NT2/D1 (cell line): ENCODE measurements around the gene XIRP2.
"Not testable (repeated sequence)": the region's sequence is repeated elsewhere in the genome, so short reads cannot be mapped to it uniquely, and the experiment has no call there.

Experiments
- DNase-seq: peaks from one replicate; pipeline ENCODE4 v3.0.0-alpha.2; 2011; ENCODE audit warnings: low read depth, low spot score
- H3K27me3 ChIP-seq: 2 replicates; pipeline ENCODE4 v1.6.0; 2011; ENCODE audit warnings: mild to moderate bottlenecking; ENCODE audit not compliant: insufficient read length, insufficient read depth
- H3K36me3 ChIP-seq: 2 replicates; pipeline ENCODE4 v1.6.1; 2011; ENCODE audit warnings: mild to moderate bottlenecking, low read length, mixed read lengths; ENCODE audit not compliant: insufficient read depth, insufficient read length
- H3K4me1 ChIP-seq: 2 replicates; pipeline ENCODE4 v1.5.1; 2011; ENCODE audit not compliant: insufficient read depth, insufficient read length
- H3K4me3 ChIP-seq: 2 replicates; pipeline ENCODE4 v1.5.1; 2011; ENCODE audit warnings: low read depth; ENCODE audit not compliant: insufficient read length
- H3K9ac ChIP-seq: 2 replicates; pipeline ENCODE4 v1.6.0; 2011; ENCODE audit warnings: low read depth; ENCODE audit not compliant: insufficient read length
- H3K9me3 ChIP-seq: 2 replicates; pipeline ENCODE4 v1.5.1; 2011; ENCODE audit warnings: mild to moderate bottlenecking, low read length; ENCODE audit not compliant: insufficient read depth
- SUZ12 ChIP-seq: IDR thresholded peaks from 2 replicates; pipeline ENCODE4 v1.6.1; 2011; ENCODE audit not compliant: insufficient read length, insufficient read depth; ENCODE audit errors: extremely low read depth
- YY1 ChIP-seq: IDR thresholded peaks from 2 replicates; pipeline ENCODE4 v1.6.1; 2011; ENCODE audit not compliant: insufficient read length, insufficient read depth
- ZNF274 ChIP-seq: IDR thresholded peaks from 2 replicates; pipeline ENCODE4 v1.6.1; 2011; ENCODE audit warnings: mild to moderate bottlenecking, low read depth, low read length

XIRP2 gene

GRCh38 chr2:167059173-167059572 lies 170.9 kb downstream of the XIRP2 start:
- no peak overlapping the region for H3K4me3 ChIP-seq
- no peaks in the 10 kb centered on the region for H3K27me3 ChIP-seq
- H3K36me3 ChIP-seq, result no peaks in the 10 kb centered on the region
- no peak overlapping the region for H3K9ac ChIP-seq
- H3K4me1 ChIP-seq, result no peaks in the 10 kb centered on the region
- no peaks in the 10 kb centered on the region for H3K9me3 ChIP-seq
- no peak for DNase-seq
- TF ChIP-seq SUZ12, result no peak
- no peak for TF ChIP-seq ZNF274
- no peak for TF ChIP-seq YY1

GRCh38 chr2:167069855-167070254 lies 181.6 kb downstream of the XIRP2 start:
- Histone ChIP-seq H3K27me3 (no peaks in the 10 kb centered on the region), H3K9ac (no peak overlapping the region), H3K4me1 (no peaks in the 10 kb centered on the region), H3K9me3 (no peaks in the 10 kb centered on the region), H3K4me3 (no peak overlapping the region), H3K36me3 (no peaks in the 10 kb centered on the region)
- DNase-seq, result no peak
- TF ChIP-seq YY1 (no peak), SUZ12 (no peak), ZNF274 (no peak)

- not testable (repeated sequence) for H3K9ac ChIP-seq, DNase-seq, H3K36me3 ChIP-seq, H3K9me3 ChIP-seq, H3K4me3 ChIP-seq, H3K4me1 ChIP-seq, H3K27me3 ChIP-seq
Observed at GRCh38 chr2:167075708-167076107, 187.4 kb downstream of the XIRP2 start.

GRCh38 chr2:167098931-167099330 lies 210.7 kb downstream of the XIRP2 start:
- not testable (repeated sequence) for H3K9ac ChIP-seq, DNase-seq, H3K36me3 ChIP-seq, H3K4me3 ChIP-seq, H3K4me1 ChIP-seq, H3K27me3 ChIP-seq, H3K9me3 ChIP-seq

- no peaks in the 10 kb centered on the region for H3K36me3 ChIP-seq
- no peaks in the 10 kb centered on the region for H3K9me3 ChIP-seq
- no peaks in the 10 kb centered on the region for H3K4me1 ChIP-seq
- DNase-seq, result no peak
- no peaks in the 10 kb centered on the region for H3K27me3 ChIP-seq
- H3K4me3 ChIP-seq, result no peak overlapping the region
- no peak overlapping the region for H3K9ac ChIP-seq
- TF ChIP-seq ZNF274, result no peak
- no peak for TF ChIP-seq YY1
- no peak for TF ChIP-seq SUZ12
Observed at GRCh38 chr2:167100506-167100905, 212.2 kb downstream of the XIRP2 start.

GRCh38 chr2:167103028-167103756 lies 214.9 kb downstream of the XIRP2 start:
- DNase-seq, result no peak
- Histone ChIP-seq H3K27me3 (no peaks in the 10 kb centered on the region), H3K4me1 (no peaks in the 10 kb centered on the region), H3K9ac (no peak overlapping the region), H3K9me3 (no peaks in the 10 kb centered on the region), H3K4me3 (no peak overlapping the region), H3K36me3 (no peaks in the 10 kb centered on the region)
- TF ChIP-seq ZNF274 (no peak), YY1 (no peak), SUZ12 (no peak)

GRCh38 chr2:167103757-167104133 lies 215.5 kb downstream of the XIRP2 start:
- no peak for TF ChIP-seq YY1
- TF ChIP-seq ZNF274, result no peak
- TF ChIP-seq SUZ12, result no peak
- no peak overlapping the region for H3K4me3 ChIP-seq

GRCh38 chr2:167104691-167105090 lies 216.4 kb downstream of the XIRP2 start:
- Histone ChIP-seq H3K36me3 (no peaks in the 10 kb centered on the region), H3K4me3 (no peak overlapping the region), H3K9ac (no peak overlapping the region), H3K4me1 (no peaks in the 10 kb centered on the region), H3K27me3 (no peaks in the 10 kb centered on the region), H3K9me3 (no peaks in the 10 kb centered on the region)
- TF ChIP-seq YY1 (no peak), SUZ12 (no peak), ZNF274 (no peak)
- DNase-seq, result no peak

More at GRCh38 chr2:167103757-167104133, 215.5 kb downstream of the XIRP2 start:
- Histone ChIP-seq H3K9ac (no peak overlapping the region), H3K36me3 (no peaks in the 10 kb centered on the region), H3K9me3 (no peaks in the 10 kb centered on the region), H3K27me3 (no peaks in the 10 kb centered on the region), H3K4me1 (no peaks in the 10 kb centered on the region)
- no peak for DNase-seq

GRCh38 chr2:167109682-167110081 lies 221.4 kb downstream of the XIRP2 start:
- not testable (repeated sequence) for H3K27me3 ChIP-seq, H3K36me3 ChIP-seq, H3K4me1 ChIP-seq, H3K9me3 ChIP-seq, DNase-seq, H3K4me3 ChIP-seq, H3K9ac ChIP-seq
